Muscle layer of duodenum (tissue), 2 donors: ENCODE results near the gene CYP24A1.
A peak's percentile ranks its signal among the peaks of the same experiment; 100 is the strongest.

Experiments used
- H3K27ac ChIP-seq: one replicate; pipeline ENCODE4 v1.7.0; 2013; ENCODE audit warnings: mild to moderate bottlenecking, low read length
- H3K27me3 ChIP-seq: one replicate; pipeline ENCODE4 v1.7.0; 2013; ENCODE audit warnings: low read depth, mild to moderate bottlenecking, control low read depth, low read length
- H3K36me3 ChIP-seq, 2 donors: one replicate each; pipeline ENCODE4 v1.7.0; 2013; ENCODE audit warnings: low read length in 2 of 2, control low read depth in 1 of 2, mild to moderate bottlenecking in 1 of 2; ENCODE audit not compliant: insufficient read depth in 2 of 2, control insufficient read depth in 1 of 2
- H3K4me1 ChIP-seq, 2 donors: one replicate each; pipeline ENCODE4 v1.7.0; 2013; ENCODE audit warnings: low read length in 2 of 2, mild to moderate bottlenecking in 2 of 2, control low read depth in 1 of 2, moderate library complexity in 1 of 2; ENCODE audit not compliant: insufficient read depth in 2 of 2, control insufficient read depth in 1 of 2
- H3K4me3 ChIP-seq, 2 donors: one replicate each; pipeline ENCODE4 v1.7.0; 2013; ENCODE audit warnings: low read length in 2 of 2, low read depth in 1 of 2, mild to moderate bottlenecking in 1 of 2
- H3K9me3 ChIP-seq, 2 donors: one replicate each; pipeline ENCODE4 v1.7.0; 2013; ENCODE audit warnings: low read length in 2 of 2, control low read depth in 1 of 2, mild to moderate bottlenecking in 1 of 2; ENCODE audit not compliant: control insufficient read depth in 1 of 2
- donor health status: healthy.

The CYP24A1 gene

DNA sequence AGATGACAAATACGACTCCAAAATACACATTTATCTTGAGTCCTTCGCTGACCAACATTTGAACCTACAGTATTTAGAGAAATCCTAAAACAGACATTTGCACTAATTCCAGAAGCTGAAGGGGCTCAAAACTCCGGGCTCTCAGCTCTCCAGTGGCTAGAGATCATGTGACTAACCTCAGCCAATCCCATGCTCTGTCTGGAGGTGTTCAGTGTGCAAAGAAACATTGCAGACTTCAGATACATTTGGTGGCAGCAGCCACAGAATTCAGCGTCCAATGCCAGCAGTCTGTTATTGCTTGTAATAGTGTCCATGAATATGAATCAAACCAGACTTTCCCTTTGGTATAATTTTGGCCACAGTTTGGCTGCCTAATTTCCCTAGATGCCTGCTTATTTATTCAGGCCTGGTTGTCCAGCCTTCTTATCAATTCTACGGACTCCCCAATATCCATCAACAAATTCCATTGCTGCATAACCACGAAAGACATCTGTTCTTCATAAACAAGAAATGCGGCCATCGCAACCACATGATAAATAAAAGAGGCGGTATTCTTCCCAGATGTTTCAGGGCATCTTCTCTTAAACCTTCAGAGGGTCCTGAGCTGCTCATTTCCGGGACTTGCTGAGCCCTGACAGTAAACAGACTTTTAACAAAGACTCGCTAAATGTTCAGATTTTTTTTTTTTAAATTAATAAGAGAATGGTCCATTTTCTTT is 14.5 kb upstream of the CYP24A1 start:
- Histone ChIP-seq H3K27me3 (no peaks in the 10 kb centered on the region), H3K9me3 (no peaks in the 10 kb centered on the region), H3K4me1 (no peaks in the 10 kb centered on the region)

GRCh38 chr20:54184904-54185626 is 11.3 kb upstream of the CYP24A1 start:
- H3K9me3 ChIP-seq, result no peaks in the 10 kb centered on the region
- no peaks in the 10 kb centered on the region for H3K36me3 ChIP-seq
- no peaks in the 10 kb centered on the region for H3K27me3 ChIP-seq
- H3K4me1 ChIP-seq, result no peaks in the 10 kb centered on the region
- H3K4me3 ChIP-seq, result no peak overlapping the region
- H3K27ac ChIP-seq, result no peak overlapping the region

More for the DNA sequence above, 14.5 kb upstream of the CYP24A1 start:
- no peak overlapping the region for H3K27ac ChIP-seq
- no peaks in the 10 kb centered on the region for H3K36me3 ChIP-seq
- no peak overlapping the region for H3K4me3 ChIP-seq

DNA sequence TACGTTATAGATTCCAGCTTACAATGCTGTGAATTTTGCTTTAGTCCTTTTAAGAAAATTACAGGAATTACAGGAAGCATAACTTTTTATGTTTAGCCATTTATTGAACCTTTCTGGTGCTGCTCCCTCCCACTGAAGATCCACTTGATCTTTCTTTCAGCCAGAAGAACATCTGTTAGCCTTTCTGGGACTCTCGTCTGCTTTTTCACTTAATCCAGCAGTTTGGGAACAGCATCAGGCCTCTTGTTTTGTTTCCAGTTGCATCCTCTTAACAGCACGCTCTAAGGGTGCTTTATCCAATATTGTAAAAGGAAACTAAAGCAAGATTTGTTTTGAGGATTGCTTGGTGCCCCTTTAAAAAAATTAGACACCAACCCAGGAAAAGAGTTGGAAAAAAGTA is 10.3 kb upstream of the CYP24A1 start:
- H3K36me3 ChIP-seq, result no peaks in the 10 kb centered on the region
- no peaks in the 10 kb centered on the region for H3K9me3 ChIP-seq
- no peak overlapping the region for H3K4me3 ChIP-seq
- no peaks in the 10 kb centered on the region for H3K27me3 ChIP-seq
- no peaks in the 10 kb centered on the region for H3K4me1 ChIP-seq
- no peak overlapping the region for H3K27ac ChIP-seq

DNA sequence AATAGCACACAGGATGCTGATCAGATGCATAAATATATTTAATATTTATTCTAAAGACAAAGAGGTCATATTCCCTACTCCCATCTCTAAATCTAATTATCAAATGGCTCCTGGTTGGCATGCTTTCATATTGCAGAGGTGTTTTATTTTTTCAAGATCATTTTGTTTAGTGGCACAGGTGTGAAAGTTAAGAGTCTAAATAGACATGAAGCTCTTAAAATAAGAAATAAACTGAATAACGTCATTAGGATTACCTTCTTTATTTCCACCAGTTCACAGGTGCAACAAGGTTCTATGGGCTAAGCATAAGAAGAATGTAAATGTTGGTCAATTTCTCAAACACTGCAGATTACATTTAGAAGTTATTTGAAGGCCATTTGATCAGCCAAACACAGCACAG is 7.1 kb upstream of the CYP24A1 start:
- Histone ChIP-seq H3K4me3 (no peak overlapping the region), H3K36me3 (no peaks in the 10 kb centered on the region), H3K4me1 (no peaks in the 10 kb centered on the region), H3K27ac (no peak overlapping the region), H3K27me3 (peaks cover 4% of the 10 kb centered on the region), H3K9me3 (no peaks in the 10 kb centered on the region)

DNA sequence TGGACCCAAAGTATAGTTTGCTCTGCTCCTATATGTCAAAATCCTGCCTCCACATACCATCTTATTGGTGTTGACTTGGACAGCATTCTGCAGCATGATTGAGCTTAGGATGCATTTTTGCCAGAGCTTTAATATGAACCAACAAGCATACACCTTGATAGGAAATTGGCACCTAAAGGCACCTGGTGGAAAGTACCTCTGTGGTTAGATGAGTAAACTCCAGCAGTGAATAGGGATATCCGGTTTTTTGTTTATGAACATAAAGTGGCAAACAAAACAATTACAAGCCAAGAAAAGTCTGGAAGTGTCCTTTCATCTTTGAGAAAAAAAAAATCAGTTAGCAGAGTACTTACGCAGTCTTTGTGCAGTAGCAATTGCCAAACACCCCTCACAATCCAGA is 6.2 kb upstream of the CYP24A1 start:
- peaks cover 0 to 1% of the 10 kb centered on the region in 2 donors for H3K4me1 ChIP-seq

GRCh38 chr20:54178256-54178655 is 4.5 kb upstream of the CYP24A1 start:
- Histone ChIP-seq H3K9me3 (no peaks in the 10 kb centered on the region), H3K36me3 (no peaks in the 10 kb centered on the region), H3K4me3 (no peak overlapping the region), H3K27me3 (peaks cover 18% of the 10 kb centered on the region), H3K4me1 (peaks cover 3 to 15% of the 10 kb centered on the region in 2 donors), H3K27ac (no peak overlapping the region)

More for the DNA sequence above, 6.2 kb upstream of the CYP24A1 start:
- H3K27me3 ChIP-seq, result peaks cover 4% of the 10 kb centered on the region
- H3K27ac ChIP-seq, result no peak overlapping the region
- no peaks in the 10 kb centered on the region for H3K9me3 ChIP-seq
- H3K4me3 ChIP-seq, result no peak overlapping the region
- H3K36me3 ChIP-seq, result no peaks in the 10 kb centered on the region

DNA sequence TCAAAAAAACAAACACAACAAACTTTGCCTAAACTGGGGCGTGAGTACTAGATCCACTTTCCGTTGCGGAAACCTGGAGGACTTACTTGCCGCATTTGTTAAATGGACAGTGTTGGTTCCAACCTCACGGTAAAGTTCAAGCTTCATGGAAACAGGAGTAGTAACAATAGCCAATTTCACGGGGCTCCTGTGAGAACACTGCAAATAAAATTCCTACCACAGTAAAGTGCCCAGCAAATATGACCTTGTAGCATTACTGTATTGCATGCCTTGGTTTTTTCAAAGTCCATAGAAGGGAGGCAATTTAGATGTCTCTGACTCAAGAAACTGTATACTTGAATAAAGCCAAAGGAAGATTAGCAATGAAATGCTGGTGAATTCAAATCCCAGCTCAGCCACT is 3.6 kb upstream of the CYP24A1 start:
- H3K9me3 ChIP-seq, result no peaks in the 10 kb centered on the region
- peaks cover 27% of the 10 kb centered on the region for H3K27me3 ChIP-seq
- H3K4me3 ChIP-seq, result no peak overlapping the region
- no peaks in the 10 kb centered on the region for H3K36me3 ChIP-seq
- no peak overlapping the region for H3K27ac ChIP-seq
- H3K4me1 ChIP-seq, result peaks cover 3 to 23% of the 10 kb centered on the region in 2 donors

DNA sequence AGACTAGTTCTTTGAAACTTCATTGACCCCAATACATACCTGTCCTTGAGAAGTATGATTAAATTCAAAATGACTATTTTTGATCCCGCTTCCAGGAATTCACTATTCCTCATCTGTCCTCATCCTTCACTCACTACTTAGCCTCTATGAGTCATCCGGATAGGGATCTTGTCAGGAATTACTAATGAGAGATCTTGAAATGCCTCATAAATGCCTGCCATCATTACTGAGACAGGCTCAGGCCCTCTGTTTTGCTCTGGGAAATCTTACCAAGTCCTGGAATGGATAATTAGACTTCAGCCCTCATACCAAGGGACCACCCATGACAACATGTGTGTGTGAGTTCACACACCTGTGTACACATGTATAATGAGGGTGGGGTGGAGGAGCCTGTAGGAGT is 2.8 kb upstream of the CYP24A1 start:
- Histone ChIP-seq H3K4me1 (peaks cover 3 to 23% of the 10 kb centered on the region in 2 donors), H3K27ac (no peak overlapping the region), H3K4me3 (no peak overlapping the region), H3K27me3 (peaks cover 33% of the 10 kb centered on the region), H3K9me3 (no peaks in the 10 kb centered on the region), H3K36me3 (no peaks in the 10 kb centered on the region)

DNA sequence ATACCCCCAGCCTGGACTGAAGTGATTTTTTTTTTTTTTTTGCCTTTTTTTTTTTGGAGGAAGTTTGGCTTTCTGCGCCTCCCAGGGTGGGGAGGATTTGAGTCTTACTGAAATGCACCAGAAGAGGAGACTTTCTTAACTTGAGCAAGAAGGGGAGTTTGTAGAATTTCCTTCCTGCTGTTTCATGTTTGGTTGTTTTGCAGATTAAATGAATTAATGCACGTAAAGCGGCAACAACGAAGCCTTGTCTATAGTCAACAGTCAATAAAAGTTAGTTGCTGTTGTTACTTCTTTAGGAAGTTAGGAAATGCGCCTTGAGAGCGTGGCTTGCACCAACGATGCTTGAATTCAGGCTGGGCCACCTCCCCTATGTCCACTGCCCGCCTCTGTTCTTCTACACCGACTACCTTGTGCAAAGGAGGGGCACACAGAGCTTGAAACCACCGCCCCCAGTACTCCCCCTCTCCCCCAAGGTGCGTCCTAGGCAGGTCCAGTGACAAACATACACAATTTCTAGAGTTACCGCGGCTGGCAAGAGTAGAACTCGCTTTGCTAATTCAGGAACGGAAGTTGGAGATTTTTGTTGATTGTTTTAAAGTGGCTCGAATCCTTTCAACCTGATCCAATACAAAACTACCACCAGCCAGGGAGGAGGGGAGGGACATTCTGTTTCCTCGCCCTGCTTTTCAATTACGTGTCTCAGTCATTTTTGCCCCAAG is 830 bp upstream of the CYP24A1 start:
- Histone ChIP-seq H3K4me1 (peaks cover 3 to 23% of the 10 kb centered on the region in 2 donors), H3K36me3 (no peaks in the 10 kb centered on the region), H3K4me3 (peak overlapping the region in 1 of 2 donors; percentile 39), H3K27me3 (peaks cover 44% of the 10 kb centered on the region), H3K27ac (no peak overlapping the region), H3K9me3 (no peaks in the 10 kb centered on the region)

DNA sequence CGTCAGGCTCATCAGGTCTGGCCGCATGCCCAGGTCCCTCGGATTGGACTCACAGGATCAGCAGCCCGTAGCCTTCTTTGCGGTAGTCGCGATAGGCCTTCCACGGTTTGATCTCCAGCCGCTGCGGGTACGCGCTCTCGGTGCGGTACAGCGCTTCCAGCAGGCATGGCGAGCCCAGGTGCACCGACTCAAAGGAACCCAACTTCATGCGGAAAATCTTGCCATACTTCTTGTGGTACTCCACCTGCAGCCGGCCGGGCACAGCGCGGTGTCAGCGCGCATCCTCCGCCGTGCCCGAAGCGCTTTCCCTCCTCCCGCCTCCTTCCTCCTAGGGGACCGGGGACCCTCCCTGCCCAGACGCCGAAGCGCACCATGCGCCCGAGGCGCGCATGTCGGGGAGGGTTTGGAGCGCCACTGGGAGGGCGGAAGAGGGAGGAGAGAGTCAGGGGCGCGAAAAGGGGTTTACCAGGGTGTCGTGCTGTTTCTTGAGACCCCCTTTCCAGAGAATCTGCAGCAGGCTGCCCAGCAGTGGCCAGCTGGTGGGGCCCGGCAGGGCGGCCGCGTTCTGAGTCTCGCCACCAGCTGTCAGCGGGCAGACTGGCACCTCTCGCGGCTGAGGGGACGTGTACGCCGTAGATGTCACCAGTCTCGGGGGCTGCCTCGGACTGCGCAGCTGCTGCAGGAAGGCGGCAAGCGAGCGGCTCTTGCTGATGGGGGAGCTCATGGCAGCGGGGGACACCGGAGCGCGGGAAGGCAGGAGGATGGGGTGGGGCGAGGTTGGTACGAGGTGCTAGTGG is 732 bp downstream of the CYP24A1 start:
- Histone ChIP-seq H3K36me3 (no peaks in the 10 kb centered on the region), H3K4me1 (peaks cover 3 to 23% of the 10 kb centered on the region in 2 donors), H3K27me3 (peaks cover 44% of the 10 kb centered on the region), H3K4me3 (peak overlapping the region in 1 of 2 donors; percentile 39), H3K9me3 (no peaks in the 10 kb centered on the region), H3K27ac (no peak overlapping the region)

- H3K4me1 ChIP-seq, result peaks cover 3 to 23% of the 10 kb centered on the region in 2 donors
- peaks cover 44% of the 10 kb centered on the region for H3K27me3 ChIP-seq
Observed at GRCh38 chr20:54172532-54172855, 1.3 kb downstream of the CYP24A1 start.

More at GRCh38 chr20:54172532-54172855, 1.3 kb downstream of the CYP24A1 start:
- Histone ChIP-seq H3K27ac (no peak overlapping the region), H3K9me3 (no peaks in the 10 kb centered on the region), H3K4me3 (peak overlapping the region in 1 of 2 donors; percentile 39), H3K36me3 (no peaks in the 10 kb centered on the region)
